Osteoblast (primary cell): ENCODE data around the gene PLEKHM1. TPM values are rescaled to one million over a fixed set of nuclear protein-coding genes. Genes with fewer than 3 reads are reported as not detected.
"Not testable (repeated sequence)": the region's sequence is repeated elsewhere in the genome, so short reads cannot be mapped to it uniquely, and the experiment has no call there.

Source experiments
- DNase-seq: peaks from one replicate; pipeline ENCODE4 v3.0.0; 2011; ENCODE audit warnings: low spot score, mixed read lengths; ENCODE audit not compliant: insufficient read length; ENCODE audit errors: missing footprints
- H2AFZ ChIP-seq: 2 replicates; pipeline ENCODE4 v1.6.0; 2011; ENCODE audit warnings: mild to moderate bottlenecking, low read length
- H3K27ac ChIP-seq: 2 replicates; pipeline ENCODE4 v1.5.1; 2011; ENCODE audit warnings: mild to moderate bottlenecking, low read depth, low read length, moderate library complexity
- H3K27me3 ChIP-seq: 2 replicates; pipeline ENCODE4 v1.6.0; 2012; ENCODE audit warnings: mild to moderate bottlenecking, control low read depth, inconsistent platforms, low read length, moderate library complexity; ENCODE audit not compliant: insufficient read depth
- H3K36me3 ChIP-seq: 2 replicates; pipeline ENCODE4 v1.5.1; 2011; ENCODE audit warnings: mild to moderate bottlenecking, low read length, control low read depth, moderate library complexity; ENCODE audit not compliant: insufficient read depth
- H3K4me1 ChIP-seq: 2 replicates; pipeline ENCODE4 v1.5.1; 2011; ENCODE audit warnings: mild to moderate bottlenecking, low read length, control low read depth, moderate library complexity; ENCODE audit not compliant: insufficient read depth
- H3K4me2 ChIP-seq: 2 replicates; pipeline ENCODE4 v1.6.0; 2011; ENCODE audit warnings: mild to moderate bottlenecking, low read length; ENCODE audit not compliant: insufficient read depth
- H3K4me3 ChIP-seq: fragments of 200-600 bp; sonication (generic); 3 replicates; pipeline ENCODE4 v1.5.1; 2012; ENCODE audit warnings: mild to moderate bottlenecking, low read length, inconsistent platforms; ENCODE audit not compliant: insufficient read depth
- H3K79me2 ChIP-seq: 2 replicates; pipeline ENCODE4 v1.6.0; 2012; ENCODE audit warnings: mild to moderate bottlenecking, low read length, control low read depth, inconsistent platforms; ENCODE audit not compliant: insufficient read depth
- H3K9me3 ChIP-seq: 2 replicates; pipeline ENCODE4 v1.5.1; 2011; ENCODE audit warnings: low read depth, low read length, control low read depth
- H4K20me1 ChIP-seq: 2 replicates; pipeline ENCODE4 v1.6.0; 2012; ENCODE audit warnings: mild to moderate bottlenecking, low read length, control low read depth; ENCODE audit not compliant: insufficient read depth
- total RNA-seq: library from RNA; depleted of rRNA; stranded (reverse); fragments of >200 nt; gene quantifications from 2 replicates; pipeline ENCODE4 v1.2.3, GENCODE V29; 2012
- TF ChIP-seq, protein P1 (sequence below): IDR thresholded peaks from 2 replicates; pipeline ENCODE4 v1.5.1; 2011; ENCODE audit warnings: mild to moderate bottlenecking, low read depth, low read length, moderate library complexity; ENCODE audit errors: extremely low read depth

The PLEKHM1 gene
- total RNA-seq, 1 donor = 30.8 TPM

DNA sequence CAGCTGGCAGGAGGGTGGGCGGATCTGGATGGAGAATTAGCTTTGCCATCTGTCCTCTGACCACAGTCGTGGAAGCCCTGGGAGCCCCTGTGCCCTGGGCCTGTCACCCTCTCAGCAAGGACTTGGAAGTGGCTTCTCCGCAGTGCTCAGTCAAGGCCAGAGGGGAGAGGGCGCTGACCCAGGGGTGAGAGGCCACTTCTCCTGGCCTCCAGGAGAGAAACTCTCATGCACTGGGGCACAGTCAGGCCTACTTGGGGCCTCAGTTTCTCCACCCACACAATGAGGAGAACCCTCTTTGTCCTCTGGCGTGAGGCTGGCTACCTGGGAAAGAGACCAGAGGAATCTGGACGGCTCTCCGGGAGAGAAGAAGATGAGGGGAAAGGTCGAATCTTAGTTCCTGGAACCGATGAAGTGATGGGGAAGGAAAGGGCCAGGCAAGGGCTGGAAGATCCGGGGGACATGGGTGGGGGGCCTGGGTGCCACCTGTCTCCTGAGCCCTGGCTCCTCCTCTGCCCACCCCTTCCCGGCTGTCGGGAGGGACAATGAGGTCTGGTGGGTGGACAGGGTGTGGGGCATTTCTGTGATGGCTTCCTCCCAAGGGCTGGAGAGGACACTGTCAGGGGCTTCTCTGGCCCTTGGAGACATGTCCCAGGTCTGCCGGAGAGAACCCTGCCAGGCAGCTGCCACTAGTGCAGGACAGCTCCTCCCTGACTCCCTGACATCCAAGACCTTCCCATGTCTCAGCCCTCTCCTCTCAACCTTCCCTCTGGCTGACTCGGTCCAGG, 48.8 kb downstream of the PLEKHM1 start:
- Histone ChIP-seq H3K4me3 (no peak overlapping the region), H3K4me1 (peaks cover 4% of the 10 kb centered on the region), H3K27ac (no peak overlapping the region), H2AFZ (no peak overlapping the region), H3K9me3 (no peaks in the 10 kb centered on the region), H3K79me2 (no peaks in the 10 kb centered on the region), H4K20me1 (no peaks in the 10 kb centered on the region), H3K4me2 (no peak overlapping the region), H3K27me3 (no peaks in the 10 kb centered on the region), H3K36me3 (peaks cover 5% of the 10 kb centered on the region)
- DNase-seq = peak; percentile 68
- TF ChIP-seq, protein P1, sequence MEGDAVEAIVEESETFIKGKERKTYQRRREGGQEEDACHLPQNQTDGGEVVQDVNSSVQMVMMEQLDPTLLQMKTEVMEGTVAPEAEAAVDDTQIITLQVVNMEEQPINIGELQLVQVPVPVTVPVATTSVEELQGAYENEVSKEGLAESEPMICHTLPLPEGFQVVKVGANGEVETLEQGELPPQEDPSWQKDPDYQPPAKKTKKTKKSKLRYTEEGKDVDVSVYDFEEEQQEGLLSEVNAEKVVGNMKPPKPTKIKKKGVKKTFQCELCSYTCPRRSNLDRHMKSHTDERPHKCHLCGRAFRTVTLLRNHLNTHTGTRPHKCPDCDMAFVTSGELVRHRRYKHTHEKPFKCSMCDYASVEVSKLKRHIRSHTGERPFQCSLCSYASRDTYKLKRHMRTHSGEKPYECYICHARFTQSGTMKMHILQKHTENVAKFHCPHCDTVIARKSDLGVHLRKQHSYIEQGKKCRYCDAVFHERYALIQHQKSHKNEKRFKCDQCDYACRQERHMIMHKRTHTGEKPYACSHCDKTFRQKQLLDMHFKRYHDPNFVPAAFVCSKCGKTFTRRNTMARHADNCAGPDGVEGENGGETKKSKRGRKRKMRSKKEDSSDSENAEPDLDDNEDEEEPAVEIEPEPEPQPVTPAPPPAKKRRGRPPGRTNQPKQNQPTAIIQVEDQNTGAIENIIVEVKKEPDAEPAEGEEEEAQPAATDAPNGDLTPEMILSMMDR = no peak

DNA sequence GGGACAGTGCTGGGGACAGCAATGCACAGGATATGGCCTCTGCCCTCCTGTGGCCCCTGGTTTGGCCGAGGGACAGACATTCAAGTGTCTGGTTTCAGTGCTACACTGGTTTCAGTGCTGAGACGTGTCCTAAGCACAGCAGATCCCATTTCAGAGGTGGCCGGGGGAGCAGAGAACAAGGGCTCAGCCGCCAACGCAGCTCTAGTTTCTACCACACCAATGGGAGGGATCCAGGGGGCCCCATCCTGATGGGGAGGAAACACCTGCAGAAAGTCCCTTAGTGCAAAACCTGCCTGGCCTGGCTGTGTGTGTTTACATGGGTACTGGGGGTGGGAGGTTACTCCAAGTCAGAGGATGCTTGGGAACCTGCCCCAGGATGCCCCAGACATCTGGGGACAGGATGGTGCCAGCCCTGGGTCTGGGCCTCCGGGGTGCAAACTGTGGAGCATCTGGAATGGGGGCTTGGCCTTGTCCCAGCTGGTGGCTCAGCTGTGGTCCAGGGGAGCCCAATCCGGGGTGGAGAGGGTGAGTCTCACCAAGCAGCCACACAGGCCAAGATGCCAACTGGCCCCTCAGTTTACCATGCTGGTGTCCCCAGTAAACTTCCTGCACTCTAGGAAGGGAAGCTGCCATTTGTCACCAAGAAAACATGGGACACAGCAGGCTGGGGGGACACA, 49.5 kb downstream of the PLEKHM1 start:
- not testable (repeated sequence) for H3K79me2 ChIP-seq, H3K9me3 ChIP-seq, H3K27me3 ChIP-seq, DNase-seq, H3K4me1 ChIP-seq, H3K4me2 ChIP-seq, H4K20me1 ChIP-seq, H3K36me3 ChIP-seq, H2AFZ ChIP-seq, H3K4me3 ChIP-seq, H3K27ac ChIP-seq

DNA sequence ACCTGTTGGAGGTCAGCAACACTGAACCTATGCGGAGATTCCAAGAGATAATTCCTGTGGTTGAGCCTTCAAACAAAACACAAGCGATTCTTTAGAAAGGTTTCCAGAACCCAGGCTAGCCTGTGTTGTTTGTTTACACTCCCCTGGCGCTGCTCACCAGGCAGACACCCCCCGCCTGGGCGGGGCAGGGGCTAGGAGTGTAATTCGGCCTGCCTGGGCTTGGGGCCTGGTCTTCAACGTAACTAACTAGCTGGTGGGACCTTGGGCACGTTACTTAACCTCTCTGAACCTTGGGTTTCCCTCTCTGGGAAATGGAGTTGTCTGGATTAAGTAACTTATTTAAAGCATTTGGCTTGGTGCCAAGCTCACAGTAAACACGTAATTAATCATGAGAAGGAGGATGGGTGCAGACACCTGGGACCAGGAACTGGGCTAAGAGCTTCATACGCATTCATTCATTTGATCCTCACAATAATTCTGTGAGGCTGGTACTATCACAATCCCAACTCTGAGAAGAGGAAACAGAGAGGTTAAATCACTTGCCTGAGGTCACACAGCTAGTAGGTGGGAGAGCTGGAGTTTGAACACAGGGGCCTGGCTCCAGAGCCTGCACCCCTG, 50.3 kb downstream of the PLEKHM1 start:
- Histone ChIP-seq H3K4me1 (no peaks in the 10 kb centered on the region), H3K9me3 (no peaks in the 10 kb centered on the region), H2AFZ (no peak overlapping the region), H3K4me3 (no peak overlapping the region), H4K20me1 (no peaks in the 10 kb centered on the region), H3K36me3 (peaks cover 4% of the 10 kb centered on the region), H3K27ac (no peak overlapping the region), H3K4me2 (no peak overlapping the region), H3K27me3 (no peaks in the 10 kb centered on the region), H3K79me2 (no peaks in the 10 kb centered on the region)
- DNase-seq = peak; percentile 78
- TF ChIP-seq, protein P1 = no peak

DNA sequence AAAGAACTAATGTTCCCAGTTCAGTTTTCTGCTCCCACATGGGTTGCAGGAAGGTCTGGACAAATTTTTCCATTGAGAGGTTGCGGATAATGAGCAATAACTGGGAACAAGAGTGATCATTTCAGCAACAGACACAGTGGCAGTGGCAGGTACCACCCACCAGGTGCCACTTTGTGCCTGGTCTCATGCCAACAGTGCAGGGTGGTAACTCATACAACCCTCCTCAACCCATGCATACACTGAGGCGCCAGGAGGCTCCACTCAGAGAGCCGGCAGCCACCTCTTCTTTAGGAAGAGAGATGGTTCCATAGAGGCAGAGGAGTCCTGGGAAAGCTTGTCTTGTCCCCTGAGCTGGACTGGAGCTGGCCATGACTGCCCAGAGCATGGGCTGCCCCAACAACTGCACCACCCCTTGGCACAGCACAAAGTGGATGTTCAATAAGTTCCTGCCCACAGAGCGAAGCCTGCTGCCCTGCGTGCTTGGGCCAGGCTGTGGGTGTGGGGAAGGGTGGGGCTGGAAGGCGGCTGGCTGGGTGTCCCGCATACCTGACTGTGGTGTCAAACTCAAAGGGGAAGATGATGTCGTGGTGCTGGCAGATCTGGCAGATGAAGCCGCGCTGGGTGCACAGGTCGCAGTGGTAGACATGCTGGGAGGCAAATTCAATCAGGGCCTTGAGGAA, 51.5 kb downstream of the PLEKHM1 start:
- no peaks in the 10 kb centered on the region for H3K79me2 ChIP-seq
- no peak overlapping the region for H2AFZ ChIP-seq
- H4K20me1 ChIP-seq = no peaks in the 10 kb centered on the region
- H3K9me3 ChIP-seq = no peaks in the 10 kb centered on the region
- H3K4me2 ChIP-seq = no peak overlapping the region
- no peak overlapping the region for H3K4me3 ChIP-seq
- H3K36me3 ChIP-seq = no peaks in the 10 kb centered on the region
- no peaks in the 10 kb centered on the region for H3K4me1 ChIP-seq
- peak; percentile 54 for DNase-seq
- H3K27me3 ChIP-seq = no peaks in the 10 kb centered on the region
- TF ChIP-seq, protein P1 = no peak
- no peak overlapping the region for H3K27ac ChIP-seq
